Activated CD8-positive, alpha-beta memory T cell treated with anti-CD3 and anti-CD28 coated beads for 1 hour (primary cell): Measurements from ENCODE around the gene HSPA12B.

Experiments
- DNase-seq, 2 donors: peaks; one replicate each; pipeline ENCODE4 v3.0.0-alpha.2; 2020; ENCODE audit warnings: low read depth in 1 of 2; ENCODE audit errors: extremely low read depth in 1 of 2

HSPA12B gene

GRCh38 chr20:3747471-3747870 is 15.0 kb downstream of the HSPA12B start:
- DNase-seq, result no peak

GRCh38 chr20:3748073-3748472 is 15.6 kb downstream of the HSPA12B start:
- DNase-seq, result no peak

DNA sequence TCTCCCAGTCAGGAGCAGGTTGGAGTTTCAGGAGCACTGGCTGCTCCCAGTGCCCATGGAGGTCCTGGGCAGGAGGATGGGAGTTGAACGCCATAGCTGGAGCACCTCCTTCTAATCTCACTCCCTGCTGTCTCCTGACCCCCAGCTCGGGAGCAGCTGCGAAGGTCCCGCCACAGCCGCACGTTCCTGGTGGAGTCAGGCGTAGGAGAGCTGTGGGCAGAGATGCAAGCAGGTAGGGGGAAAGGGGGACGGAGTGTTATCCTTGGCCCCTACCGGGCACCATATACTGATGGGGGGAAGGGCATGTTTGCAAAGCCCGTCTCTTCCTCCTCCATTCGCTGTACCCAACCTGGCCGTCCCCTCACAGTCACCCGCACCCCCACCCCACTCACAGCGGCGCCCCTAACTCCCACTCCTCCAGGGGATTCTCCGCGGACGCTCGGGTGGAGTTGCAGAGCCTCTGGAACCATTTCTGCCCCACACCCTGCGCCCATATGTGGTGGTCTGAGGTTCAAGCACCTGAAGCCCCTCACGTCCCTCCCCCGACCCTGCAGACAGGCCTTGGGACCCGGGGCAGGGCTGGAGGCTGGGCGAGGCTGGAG is 16.7 kb downstream of the HSPA12B start:
- no peak for DNase-seq

- DNase-seq, result no peak
Observed at GRCh38 chr20:3749689-3750531, 17.4 kb downstream of the HSPA12B start.

GRCh38 chr20:3751305-3751674 is 18.8 kb downstream of the HSPA12B start:
- no peak for DNase-seq

DNA sequence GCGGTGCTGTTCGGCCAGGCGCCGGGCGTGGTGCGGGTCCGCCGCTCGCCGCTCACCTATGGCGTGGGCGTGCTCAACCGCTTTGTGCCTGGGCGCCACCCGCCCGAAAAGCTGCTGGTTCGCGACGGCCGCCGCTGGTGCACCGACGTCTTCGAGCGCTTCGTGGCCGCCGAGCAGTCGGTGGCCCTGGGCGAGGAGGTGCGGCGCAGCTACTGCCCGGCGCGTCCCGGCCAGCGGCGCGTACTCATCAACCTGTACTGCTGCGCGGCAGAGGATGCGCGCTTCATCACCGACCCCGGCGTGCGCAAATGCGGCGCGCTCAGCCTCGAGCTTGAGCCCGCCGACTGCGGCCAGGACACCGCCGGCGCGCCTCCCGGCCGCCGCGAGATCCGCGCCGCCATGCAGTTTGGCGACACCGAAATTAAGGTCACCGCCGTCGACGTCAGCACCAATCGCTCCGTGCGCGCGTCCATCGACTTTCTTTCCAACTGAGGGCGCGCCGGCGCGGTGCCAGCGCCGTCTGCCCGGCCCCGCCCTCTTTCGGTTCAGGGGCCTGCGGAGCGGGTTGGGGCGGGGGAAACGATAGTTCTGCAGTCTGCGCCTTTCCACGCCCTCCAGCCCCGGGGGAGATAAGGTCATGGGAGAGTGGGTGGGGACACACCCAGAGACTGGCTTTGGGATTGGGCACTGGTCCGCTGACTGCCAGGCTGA is 19.3 kb downstream of the HSPA12B start:
- DNase-seq, result peak in 1 of 2 donors; percentile 14

- DNase-seq, result no peak
Observed at GRCh38 chr20:3752386-3752759, 19.9 kb downstream of the HSPA12B start.

GRCh38 chr20:3753098-3753497 is 20.6 kb downstream of the HSPA12B start:
- peak in 1 of 2 donors; percentile 33 for DNase-seq

DNA sequence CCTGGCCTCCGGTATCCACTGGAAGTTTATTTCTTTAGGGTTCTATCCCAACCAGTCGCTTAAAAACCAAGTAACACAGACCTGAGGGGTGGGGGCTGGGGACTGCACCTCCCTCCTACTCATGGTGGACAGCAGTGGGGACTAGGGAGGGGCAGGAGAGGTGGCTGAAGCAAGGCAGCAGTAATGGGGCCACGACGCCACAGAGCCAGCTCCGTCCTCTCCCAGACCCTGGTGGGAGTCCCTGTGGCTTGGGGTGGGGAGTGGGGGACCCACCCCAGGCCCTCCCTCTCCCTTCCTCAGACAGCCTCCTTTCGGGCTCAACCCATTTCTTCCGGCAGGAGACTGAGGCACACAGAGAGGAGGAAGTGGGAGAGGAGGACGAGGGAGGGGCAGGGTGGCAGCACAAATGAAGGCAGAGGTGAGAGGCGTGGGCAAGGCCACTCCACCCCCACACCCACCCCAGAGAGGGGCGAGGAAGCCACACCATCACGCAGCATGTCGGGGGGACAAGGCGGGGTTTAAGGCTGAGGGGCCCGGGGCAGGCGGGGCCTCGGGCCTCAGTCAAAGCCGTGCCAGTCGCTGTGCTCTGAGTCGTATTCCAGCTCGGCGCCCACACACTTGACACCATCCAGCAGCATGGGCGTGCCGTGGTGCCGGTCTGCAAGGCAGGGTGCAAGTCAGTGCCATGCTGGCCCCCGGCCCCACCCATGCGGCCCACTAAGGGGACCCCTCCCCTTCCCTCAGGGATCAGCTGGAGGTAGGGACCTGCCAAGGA is 21.2 kb downstream of the HSPA12B start:
- no peak for DNase-seq

DNA sequence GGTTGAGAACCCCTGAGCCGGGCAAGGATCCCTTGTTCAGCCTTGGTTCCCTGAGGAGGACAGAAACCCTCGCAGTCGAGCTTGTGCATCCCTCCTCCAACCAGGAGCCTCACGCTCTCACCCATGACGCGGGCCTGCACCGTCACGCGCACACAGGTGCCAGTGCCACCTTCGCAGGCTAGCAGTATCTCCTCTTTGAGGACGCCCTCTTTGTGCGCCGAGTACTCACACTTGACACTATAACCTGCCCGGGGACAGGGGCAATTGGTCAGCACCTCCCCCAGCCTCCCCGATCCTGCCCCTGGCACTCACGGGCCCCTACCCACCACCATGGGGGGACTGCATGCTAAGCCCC is 21.8 kb downstream of the HSPA12B start:
- no peak for DNase-seq

DNA sequence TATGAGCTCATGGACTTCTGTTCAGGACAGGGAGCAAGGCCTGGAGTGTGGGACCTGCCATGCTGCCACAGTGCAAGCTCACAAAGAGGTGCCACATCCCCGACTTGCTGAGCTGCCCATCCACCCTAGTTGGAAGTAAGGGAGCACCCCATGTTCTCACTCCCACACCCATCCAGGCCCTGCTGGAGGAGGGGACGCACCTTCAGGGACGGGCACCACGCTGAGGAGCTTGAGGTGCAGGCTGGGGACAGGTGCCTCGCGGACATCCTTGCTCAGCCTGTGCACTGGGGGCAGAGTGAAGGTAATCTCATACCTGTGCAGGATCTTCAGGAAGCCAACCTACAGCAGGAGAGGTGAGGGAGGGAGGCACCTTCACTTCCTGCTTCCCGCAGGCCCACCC is 22.8 kb downstream of the HSPA12B start:
- no peak for DNase-seq

DNA sequence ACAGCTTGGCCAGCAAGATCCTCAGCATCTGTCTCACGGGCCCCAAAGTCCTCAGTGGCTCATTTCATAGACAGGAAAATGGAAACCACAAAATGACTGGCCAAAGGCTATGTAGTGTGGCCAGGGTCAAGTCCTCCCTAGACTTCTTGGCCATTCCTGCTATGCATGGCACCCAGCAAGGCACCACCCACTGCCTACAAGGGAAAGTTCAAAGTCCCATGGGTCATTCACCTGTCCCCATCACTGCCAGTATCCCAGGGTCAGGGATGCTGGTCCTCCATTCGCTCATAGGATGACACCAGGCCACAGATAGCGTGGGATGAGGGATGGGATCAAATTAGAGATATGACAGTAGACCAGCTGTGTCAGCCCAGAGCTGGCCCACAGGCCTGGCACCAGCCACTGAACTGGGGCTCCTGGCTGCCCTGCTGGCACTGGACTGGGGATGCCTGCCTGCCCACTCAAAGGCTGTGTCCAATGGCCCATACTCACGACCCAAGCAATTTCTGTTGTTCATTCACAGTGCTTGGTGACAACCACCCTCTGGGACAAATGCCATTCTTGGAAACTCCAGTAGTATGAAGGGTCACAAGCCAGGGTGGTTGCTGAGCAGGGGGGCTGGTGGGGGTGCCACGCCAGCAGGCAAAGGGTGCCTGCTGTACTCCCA is 23.5 kb downstream of the HSPA12B start:
- DNase-seq, result no peak

DNA sequence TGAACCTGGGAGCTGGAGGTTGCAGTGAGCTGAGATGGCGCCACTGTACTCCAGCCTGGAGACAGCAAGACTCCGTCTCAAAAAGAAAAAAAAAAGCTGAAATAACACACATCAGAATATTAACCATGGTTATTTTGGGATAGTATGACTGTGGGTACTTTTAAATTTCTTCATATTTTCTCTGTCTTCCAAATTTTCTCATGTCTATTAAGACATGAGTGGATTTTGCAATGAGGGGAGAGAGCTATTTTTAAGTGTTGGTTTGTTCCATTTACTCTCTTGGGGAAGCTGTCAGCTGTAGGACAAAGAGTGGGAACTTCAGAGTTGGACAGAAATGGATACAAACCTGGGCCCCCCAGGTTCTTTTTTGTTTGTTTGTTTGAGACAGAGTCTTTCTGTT is 24.8 kb downstream of the HSPA12B start:
- no peak for DNase-seq

DNA sequence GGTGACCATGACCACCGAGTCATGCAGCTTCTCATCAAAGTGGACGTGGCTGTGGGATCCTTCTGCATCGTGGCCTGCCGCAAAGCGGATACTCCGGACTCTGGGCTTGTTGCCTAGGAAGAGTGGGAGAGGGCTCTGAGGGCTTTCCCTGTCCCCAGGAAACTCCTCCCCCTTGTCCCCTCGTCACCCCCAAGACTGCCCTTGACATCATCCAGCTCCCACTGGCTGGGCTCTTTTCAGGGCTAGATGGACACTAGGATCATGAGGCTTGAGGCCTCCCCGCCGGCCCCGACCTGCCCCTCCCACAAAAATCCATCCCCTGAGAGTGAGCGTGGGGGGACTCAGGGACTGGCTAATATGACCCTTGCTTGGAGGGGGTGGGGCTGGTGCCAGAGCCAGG is 26.1 kb downstream of the HSPA12B start:
- DNase-seq, result no peak

GRCh38 chr20:3759316-3759823 is 26.9 kb downstream of the HSPA12B start:
- DNase-seq, result no peak

DNA sequence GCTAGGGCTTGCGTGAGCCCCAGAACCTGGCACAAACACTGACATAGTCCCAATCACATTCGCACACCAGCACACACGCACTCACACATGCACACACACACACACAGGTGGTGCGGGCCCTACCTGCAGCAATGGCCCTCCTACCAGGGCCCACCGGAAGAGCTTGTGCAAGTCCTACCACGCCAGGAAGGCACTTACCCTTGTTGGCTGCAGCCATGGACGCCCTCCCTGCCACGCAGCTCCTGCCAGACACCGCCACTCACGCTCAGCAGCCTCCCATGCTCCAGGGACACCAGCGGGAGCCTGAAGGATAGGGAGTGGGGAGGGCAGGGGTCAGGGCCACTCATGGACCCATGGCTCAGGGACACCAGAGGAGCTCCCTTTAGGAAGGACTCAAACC is 27.4 kb downstream of the HSPA12B start:
- DNase-seq, result no peak

DNA sequence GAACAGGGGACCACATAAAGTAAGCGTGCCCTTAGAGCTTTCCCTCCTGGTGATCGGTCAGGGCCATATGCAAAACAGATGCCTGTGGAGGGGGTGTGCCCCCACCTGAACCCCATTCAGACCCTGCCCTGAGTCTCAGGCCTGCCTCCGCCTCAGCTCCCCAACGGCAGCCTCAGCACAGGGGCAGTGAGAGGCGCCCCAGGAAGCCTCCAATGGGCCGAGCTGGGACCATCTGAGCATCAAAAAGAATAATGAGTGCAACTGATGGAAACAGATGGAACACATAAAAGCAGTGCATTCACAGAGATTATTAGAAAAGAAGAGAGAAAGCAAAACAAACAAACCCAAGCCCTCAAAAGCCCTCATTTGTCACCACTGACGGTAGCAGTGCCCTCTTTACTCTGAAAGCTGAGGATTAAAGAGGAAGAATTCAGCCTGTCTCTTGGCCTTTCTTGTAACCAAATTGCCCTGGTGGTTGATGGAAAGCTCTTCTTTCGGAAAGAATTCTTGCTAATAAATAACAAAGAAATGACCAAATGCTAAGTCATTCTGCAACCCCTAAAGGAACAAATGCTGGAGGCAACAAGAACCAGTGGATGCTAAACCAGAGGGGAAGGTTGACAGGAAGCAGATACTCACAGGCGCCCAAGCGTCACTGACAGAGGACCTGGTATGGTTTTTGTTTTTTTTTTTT is 28.3 kb downstream of the HSPA12B start:
- no peak for DNase-seq

- no peak for DNase-seq
Observed at GRCh38 chr20:3763671-3764601, 31.5 kb downstream of the HSPA12B start.

DNA sequence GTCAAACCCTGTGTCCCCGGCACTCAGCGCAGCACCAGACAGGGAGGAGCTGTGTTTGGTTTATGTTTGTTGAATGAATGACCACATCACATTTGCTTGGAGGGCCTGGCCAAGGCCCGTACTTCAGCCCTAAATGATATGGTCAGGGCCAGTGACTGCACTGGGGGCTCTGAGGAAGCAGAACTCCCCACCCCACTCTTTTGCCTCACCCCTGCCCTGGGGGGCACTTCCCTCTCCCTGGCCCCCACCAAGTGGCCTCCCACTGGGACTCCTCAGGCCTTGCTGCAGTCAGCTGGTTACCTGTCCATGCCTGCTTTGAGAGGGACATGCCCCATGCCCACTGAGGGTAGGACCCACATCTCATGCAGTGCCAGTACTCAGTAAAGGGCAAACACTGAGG is 32.2 kb downstream of the HSPA12B start:
- DNase-seq, result no peak
